AG09319 (cell line): ENCODE data around the gene PHYHIPL.

Experiments used
- DNase-seq: peaks from one replicate; pipeline ENCODE4 v3.0.0-alpha.2; 2010; ENCODE audit warnings: low read depth; ENCODE audit errors: extremely low read depth
- CTCF ChIP-seq: IDR thresholded peaks from 2 replicates; pipeline ENCODE4 v1.5.1; 2011; ENCODE audit warnings: low read depth, mild to moderate bottlenecking, inconsistent platforms, low read length, moderate library complexity

Gene PHYHIPL

DNA sequence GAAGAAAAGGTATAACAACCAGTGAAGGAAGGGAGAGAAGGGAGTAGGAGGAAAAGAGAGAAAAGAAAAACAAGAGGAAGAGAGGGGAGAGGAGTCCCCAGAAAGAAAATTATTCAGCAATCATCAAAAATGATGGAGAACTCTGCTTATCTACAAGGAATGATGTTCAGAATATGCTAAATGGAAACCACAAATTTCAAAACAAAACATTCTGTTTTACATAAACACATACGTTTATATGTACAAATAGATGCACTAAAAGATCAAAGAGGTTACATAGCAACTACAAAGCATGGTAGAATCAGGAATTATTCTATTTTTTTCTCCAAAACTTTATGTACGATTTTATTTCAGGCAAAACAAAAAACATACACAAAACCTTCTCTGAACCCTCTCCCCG is 94.0 kb downstream of the PHYHIPL start:
- no peak for DNase-seq
- TF ChIP-seq CTCF: no peak

DNA sequence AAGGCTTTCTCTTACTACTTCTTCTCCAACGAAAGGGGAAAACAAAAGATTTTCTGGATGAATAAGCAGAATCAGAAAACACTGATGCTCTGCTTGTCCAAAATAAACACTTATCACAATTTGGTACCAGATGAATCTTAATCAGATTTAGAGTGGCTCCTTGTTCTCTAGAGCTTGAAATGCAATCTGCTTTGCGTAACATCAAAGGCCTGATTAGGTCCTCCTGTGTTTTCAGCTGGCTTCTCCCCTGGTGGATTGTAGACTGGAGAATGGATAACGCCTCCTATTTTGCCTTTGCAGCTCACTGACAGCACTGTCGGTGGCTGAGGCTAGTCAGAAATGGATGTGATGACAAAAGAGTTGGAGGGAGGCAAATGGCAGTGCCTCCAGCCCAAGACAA is 94.7 kb downstream of the PHYHIPL start:
- TF ChIP-seq CTCF: no peak

DNA sequence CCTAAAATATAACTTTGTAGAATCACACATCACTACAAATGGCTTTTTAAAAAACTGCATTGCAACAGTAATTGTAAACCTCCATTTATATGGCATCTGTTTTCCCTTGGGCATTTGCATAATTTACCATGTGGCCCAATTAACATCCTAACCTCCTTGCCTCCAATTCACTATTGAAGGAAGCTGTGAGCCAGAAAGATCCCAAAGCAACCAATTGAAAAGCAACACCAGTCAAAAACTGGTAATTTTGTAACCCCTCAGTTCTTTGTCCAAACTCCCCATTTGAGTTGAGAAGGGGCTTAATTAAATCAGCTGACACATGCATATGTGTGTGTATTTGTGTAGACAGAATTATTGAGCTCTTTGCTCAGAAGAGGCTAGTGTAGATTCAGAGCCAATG is 95.6 kb downstream of the PHYHIPL start:
- no peak for DNase-seq
- TF ChIP-seq CTCF: no peak

More for the DNA sequence above, 94.7 kb downstream of the PHYHIPL start:
- DNase-seq: no peak

GRCh38 chr10:59273445-59273844 is 97.0 kb downstream of the PHYHIPL start:
- no peak for DNase-seq
- no peak for TF ChIP-seq CTCF

- TF ChIP-seq CTCF: no peak
- no peak for DNase-seq
Measured at GRCh38 chr10:59276133-59276532, 99.7 kb downstream of the PHYHIPL start.

DNA sequence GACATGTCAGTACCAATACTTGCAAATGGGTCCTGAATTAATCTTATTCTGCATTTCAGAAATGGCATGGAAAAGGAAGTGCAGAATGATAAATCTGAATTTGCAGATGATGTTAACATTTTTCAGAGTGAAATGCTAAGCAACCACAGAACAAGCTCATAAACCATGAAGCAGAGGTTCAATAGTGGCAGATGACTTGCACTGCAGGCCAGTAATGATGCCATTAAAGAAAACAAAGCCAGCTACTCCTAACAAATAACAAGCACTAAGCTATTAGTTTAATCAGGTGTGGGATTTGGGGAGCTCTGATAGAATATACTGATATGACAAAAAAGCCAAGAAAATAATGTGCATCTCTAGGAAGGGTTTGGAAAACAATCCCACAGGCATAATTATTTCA is 100.5 kb downstream of the PHYHIPL start:
- no peak for DNase-seq
- no peak for TF ChIP-seq CTCF

GRCh38 chr10:59279476-59279875 is 103.0 kb downstream of the PHYHIPL start:
- DNase-seq: no peak
- TF ChIP-seq CTCF: no peak
